Measurements from ENCODE around the gene ZNF132. TPM values are rescaled to one million over a fixed set of nuclear protein-coding genes. Genes with fewer than 3 reads are reported as not detected.

The ZNF132 gene
- total RNA-seq, 1 donor from 2014 or later = 1.2 TPM

- H3K27ac Mint-ChIP-seq (ENCODE audit: unreplicated experiment) = no peak overlapping the region
- H3K4me1 Mint-ChIP-seq (ENCODE audit: unreplicated experiment) = peaks cover 4% of the 10 kb centered on the region
- H3K4me3 Mint-ChIP-seq (ENCODE audit: unreplicated experiment) = no peak overlapping the region
- peaks cover 8% of the 10 kb centered on the region for H3K36me3 Mint-ChIP-seq (ENCODE audit: low read depth, unreplicated experiment)
- peaks cover 6% of the 10 kb centered on the region for H3K27me3 Mint-ChIP-seq (ENCODE audit: unreplicated experiment)
- DNase-seq (ENCODE audit: low spot score) = no peak
- H3K9me3 Mint-ChIP-seq (ENCODE audit: unreplicated experiment) = no peaks in the 10 kb centered on the region
- TF ChIP-seq, protein P1, sequence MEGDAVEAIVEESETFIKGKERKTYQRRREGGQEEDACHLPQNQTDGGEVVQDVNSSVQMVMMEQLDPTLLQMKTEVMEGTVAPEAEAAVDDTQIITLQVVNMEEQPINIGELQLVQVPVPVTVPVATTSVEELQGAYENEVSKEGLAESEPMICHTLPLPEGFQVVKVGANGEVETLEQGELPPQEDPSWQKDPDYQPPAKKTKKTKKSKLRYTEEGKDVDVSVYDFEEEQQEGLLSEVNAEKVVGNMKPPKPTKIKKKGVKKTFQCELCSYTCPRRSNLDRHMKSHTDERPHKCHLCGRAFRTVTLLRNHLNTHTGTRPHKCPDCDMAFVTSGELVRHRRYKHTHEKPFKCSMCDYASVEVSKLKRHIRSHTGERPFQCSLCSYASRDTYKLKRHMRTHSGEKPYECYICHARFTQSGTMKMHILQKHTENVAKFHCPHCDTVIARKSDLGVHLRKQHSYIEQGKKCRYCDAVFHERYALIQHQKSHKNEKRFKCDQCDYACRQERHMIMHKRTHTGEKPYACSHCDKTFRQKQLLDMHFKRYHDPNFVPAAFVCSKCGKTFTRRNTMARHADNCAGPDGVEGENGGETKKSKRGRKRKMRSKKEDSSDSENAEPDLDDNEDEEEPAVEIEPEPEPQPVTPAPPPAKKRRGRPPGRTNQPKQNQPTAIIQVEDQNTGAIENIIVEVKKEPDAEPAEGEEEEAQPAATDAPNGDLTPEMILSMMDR (IDR thresholded peaks at IDR 0.05; ENCODE audit: unreplicated experiment) = no peak
Observed at GRCh38 chr19:58480481-58480830, 40.5 kb upstream of the ZNF132 start.

GRCh38 chr19:58479736-58480480 lies 40.0 kb upstream of the ZNF132 start:
- no peaks in the 10 kb centered on the region for H3K9me3 Mint-ChIP-seq (ENCODE audit: unreplicated experiment)
- no peak overlapping the region for H3K27ac Mint-ChIP-seq (ENCODE audit: unreplicated experiment)
- DNase-seq (ENCODE audit: low spot score) = no peak
- peaks cover 8% of the 10 kb centered on the region for H3K4me1 Mint-ChIP-seq (ENCODE audit: unreplicated experiment)
- TF ChIP-seq, protein P1 (IDR thresholded peaks at IDR 0.05; ENCODE audit: unreplicated experiment) = no peak
- no peak overlapping the region for H3K4me3 Mint-ChIP-seq (ENCODE audit: unreplicated experiment)
- H3K27me3 Mint-ChIP-seq (ENCODE audit: unreplicated experiment) = peaks cover 9% of the 10 kb centered on the region
- H3K36me3 Mint-ChIP-seq (ENCODE audit: low read depth, unreplicated experiment) = peaks cover 8% of the 10 kb centered on the region

- Mint-ChIP-seq H3K36me3 (ENCODE audit: low read depth, unreplicated experiment) (peaks cover 8% of the 10 kb centered on the region), H3K27me3 (ENCODE audit: unreplicated experiment) (peaks cover 9% of the 10 kb centered on the region), H3K27ac (ENCODE audit: unreplicated experiment) (no peak overlapping the region), H3K4me3 (ENCODE audit: unreplicated experiment) (no peak overlapping the region), H3K9me3 (ENCODE audit: unreplicated experiment) (no peaks in the 10 kb centered on the region), H3K4me1 (ENCODE audit: unreplicated experiment) (peaks cover 8% of the 10 kb centered on the region)
- TF ChIP-seq, protein P1 (IDR thresholded peaks at IDR 0.05; ENCODE audit: unreplicated experiment) = no peak
- no peak for DNase-seq (ENCODE audit: low spot score)
Observed at GRCh38 chr19:58479303-58479702, 39.4 kb upstream of the ZNF132 start.

DNA sequence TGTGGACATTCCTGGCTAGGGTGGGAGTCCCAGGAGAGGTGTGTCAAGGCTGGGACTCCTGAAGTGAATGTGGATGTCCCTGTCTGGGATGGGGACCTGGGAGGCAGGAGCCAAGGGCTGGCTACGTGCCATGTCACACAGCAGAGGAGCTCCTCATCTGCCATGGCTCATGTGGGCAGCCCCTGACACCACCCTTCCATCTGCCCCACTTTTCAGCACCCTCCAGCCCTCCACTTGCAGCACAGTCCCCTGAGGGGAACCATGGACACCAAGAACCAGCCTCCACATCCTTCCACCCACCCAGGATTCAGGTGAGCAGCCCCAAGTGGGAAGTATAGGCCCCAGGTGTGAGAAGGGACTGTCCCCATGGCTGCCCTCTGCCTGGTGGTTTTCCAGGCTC lies 37.9 kb upstream of the ZNF132 start:
- no peak for DNase-seq (ENCODE audit: low spot score)
- Mint-ChIP-seq H3K4me1 (ENCODE audit: unreplicated experiment) (peaks cover 8% of the 10 kb centered on the region), H3K36me3 (ENCODE audit: low read depth, unreplicated experiment) (peaks cover 12% of the 10 kb centered on the region), H3K4me3 (ENCODE audit: unreplicated experiment) (no peak overlapping the region), H3K27me3 (ENCODE audit: unreplicated experiment) (peaks cover 9% of the 10 kb centered on the region), H3K27ac (ENCODE audit: unreplicated experiment) (no peak overlapping the region), H3K9me3 (ENCODE audit: unreplicated experiment) (no peaks in the 10 kb centered on the region)
- TF ChIP-seq, protein P1 (IDR thresholded peaks at IDR 0.05; ENCODE audit: unreplicated experiment) = no peak

DNA sequence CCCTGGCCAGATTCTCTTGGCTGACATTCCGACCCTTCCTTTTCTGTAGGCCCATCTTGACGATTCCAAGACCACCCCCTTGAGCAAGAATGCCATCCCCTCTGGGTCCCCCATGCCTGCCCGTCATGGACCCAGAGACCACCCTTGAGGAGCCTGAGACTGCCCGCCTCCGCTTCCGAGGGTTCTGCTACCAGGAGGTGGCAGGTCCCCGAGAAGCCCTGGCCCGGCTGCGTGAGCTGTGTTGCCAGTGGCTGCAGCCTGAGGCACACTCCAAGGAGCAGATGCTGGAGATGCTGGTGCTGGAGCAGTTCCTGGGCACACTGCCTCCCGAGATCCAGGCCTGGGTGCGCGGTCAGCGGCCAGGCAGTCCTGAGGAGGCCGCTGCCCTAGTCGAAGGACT lies 37.2 kb upstream of the ZNF132 start:
- Mint-ChIP-seq H3K4me3 (ENCODE audit: unreplicated experiment) (peak overlapping the region; percentile 85), H3K36me3 (ENCODE audit: low read depth, unreplicated experiment) (peaks cover 12% of the 10 kb centered on the region), H3K9me3 (ENCODE audit: unreplicated experiment) (no peaks in the 10 kb centered on the region), H3K27ac (ENCODE audit: unreplicated experiment) (peak overlapping the region; percentile 89), H3K27me3 (ENCODE audit: unreplicated experiment) (peaks cover 10% of the 10 kb centered on the region), H3K4me1 (ENCODE audit: unreplicated experiment) (peaks cover 8% of the 10 kb centered on the region)
- TF ChIP-seq, protein P1 (IDR thresholded peaks at IDR 0.05; ENCODE audit: unreplicated experiment) = no peak
- no peak for DNase-seq (ENCODE audit: low spot score)

All from endothelial cell (in vitro differentiated cells).